Smooth muscle cell (in vitro differentiated cells): ENCODE measurements around the gene INSL3. TPM values are rescaled to one million over a fixed set of nuclear protein-coding genes. Genes with fewer than 3 reads are reported as not detected.

Source experiments
- DNase-seq: peaks from one replicate; lab custom pipeline; 2025; ENCODE audit not compliant: unreplicated experiment; lab: John Stamatoyannopoulos, UW
- H2AFZ ChIP-seq: fragments of 200-600 bp; sonication (generic); 2 replicates; pipeline ENCODE4 v1.6.0; 2016; ENCODE audit warnings: antibody characterized with exemption, low read depth, mild to moderate bottlenecking
- H3F3A ChIP-seq: fragments of 200-600 bp; sonication (generic); 2 replicates; pipeline ENCODE4 v1.6.0; 2017; ENCODE audit warnings: antibody characterized with exemption, low read depth
- H3K27ac ChIP-seq: fragments of 200-600 bp; sonication (generic); 2 replicates; pipeline ENCODE4 v1.5.1; 2016; ENCODE audit warnings: low read depth, mild to moderate bottlenecking
- H3K27me3 ChIP-seq: fragments of 200-600 bp; sonication (generic); 2 replicates; pipeline ENCODE4 v1.6.1; 2016; ENCODE audit warnings: low read depth, mild to moderate bottlenecking
- H3K36me3 ChIP-seq: fragments of 200-600 bp; sonication (generic); 2 replicates; pipeline ENCODE4 v1.5.1; 2016; ENCODE audit warnings: low read depth
- H3K4me1 ChIP-seq: fragments of 200-600 bp; sonication (generic); 2 replicates; pipeline ENCODE4 v1.5.1; 2016; ENCODE audit warnings: low read depth
- H3K4me2 ChIP-seq: fragments of 200-600 bp; sonication (generic); 2 replicates; pipeline ENCODE4 v1.6.0; 2016; ENCODE audit warnings: mild to moderate bottlenecking
- H3K4me3 ChIP-seq: fragments of 200-600 bp; sonication (generic); 2 replicates; pipeline ENCODE4 v1.5.1; 2016; ENCODE audit warnings: mild to moderate bottlenecking
- H3K79me2 ChIP-seq: fragments of 200-600 bp; sonication (generic); 2 replicates; pipeline ENCODE4 v1.6.0; 2016; ENCODE audit warnings: low read depth, mild to moderate bottlenecking
- H3K9ac ChIP-seq: fragments of 200-600 bp; sonication (generic); 2 replicates; pipeline ENCODE4 v1.6.0; 2016; ENCODE audit warnings: low read depth
- H3K9me3 ChIP-seq: fragments of 200-600 bp; sonication (generic); replicated peaks from 2 replicates; pipeline ENCODE4 v1.5.1; 2016; ENCODE audit warnings: low read depth
- H4K20me1 ChIP-seq: fragments of 200-600 bp; sonication (generic); 2 replicates; pipeline ENCODE4 v1.6.0; 2016; ENCODE audit warnings: low read depth
- WGBS: methylation state at CpG from one replicate; pipeline ENCODE4 v1.1.7; 2016; ENCODE audit warnings: low lambda C conversion rate; 5-methylcytosine and 5-hydroxymethylcytosine counted together
- polyA plus RNA-seq: library from polyadenylated mRNA; unstranded; fragments of >200 nt; fragmentation: Nextera tagmentation; extraction: Ambion mirVana; gene quantifications from 2 replicates; pipeline ENCODE4 v1.2.1, GENCODE V29; 2016
- total RNA-seq: library from RNA; depleted of rRNA; stranded (reverse); fragments of >200 nt; gene quantifications from 2 replicates; pipeline ENCODE4 v1.2.3, GENCODE V29; 2014
- TF ChIP-seq, protein P1 (sequence below): fragments of 200-600 bp; sonication (generic); IDR thresholded peaks from 2 replicates; pipeline ENCODE4 v1.5.1; 2017; ENCODE audit warnings: borderline replicate concordance, mild to moderate bottlenecking, antibody characterized with exemption; ENCODE audit not compliant: insufficient read depth, poor library complexity, severe bottlenecking

The INSL3 gene
- total and polyA plus RNA-seq, 2 experiments from 2014 or later = 0.80 to 1.1 TPM

DNA sequence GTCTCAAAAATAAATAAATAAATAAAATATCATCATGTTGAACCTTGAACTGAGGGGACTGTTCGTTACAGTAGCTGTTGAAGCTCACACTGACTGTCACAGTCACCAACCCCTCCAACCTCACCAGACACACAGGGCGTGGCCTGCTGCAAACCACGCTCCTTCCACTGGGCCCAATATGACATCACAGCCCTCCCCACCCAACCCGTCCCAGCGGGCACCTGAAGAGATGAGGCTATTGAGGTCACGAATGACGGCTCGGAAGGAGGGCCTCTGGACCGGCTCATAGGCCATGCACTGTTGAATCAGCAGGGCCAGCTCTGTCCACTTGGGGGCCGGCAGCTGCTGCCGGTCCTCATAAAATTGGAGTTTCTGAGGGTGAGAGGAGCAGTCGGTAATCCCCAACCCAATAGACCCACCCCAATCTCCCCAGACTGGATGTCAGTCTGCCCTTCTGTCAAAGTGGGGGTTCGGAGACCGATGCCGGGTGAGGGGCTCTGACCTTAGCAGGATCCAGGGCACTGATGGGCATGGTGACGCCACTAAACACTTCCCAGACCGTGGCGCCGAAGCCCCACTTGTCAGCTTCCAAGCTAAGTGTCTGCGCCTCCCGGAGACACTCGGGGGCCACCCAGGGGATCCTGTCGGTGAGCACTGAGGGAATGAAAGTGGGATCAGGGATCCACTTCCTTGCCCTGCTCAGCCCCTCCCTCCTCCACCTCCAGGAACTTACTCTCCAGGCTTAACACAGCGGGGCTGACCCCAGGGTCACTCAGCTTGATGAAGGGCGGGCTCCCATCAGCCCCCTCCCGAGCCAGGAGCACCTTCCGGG is 13.2 kb upstream of the INSL3 start:
- no peaks in the 10 kb centered on the region for H3K9me3 ChIP-seq

DNA sequence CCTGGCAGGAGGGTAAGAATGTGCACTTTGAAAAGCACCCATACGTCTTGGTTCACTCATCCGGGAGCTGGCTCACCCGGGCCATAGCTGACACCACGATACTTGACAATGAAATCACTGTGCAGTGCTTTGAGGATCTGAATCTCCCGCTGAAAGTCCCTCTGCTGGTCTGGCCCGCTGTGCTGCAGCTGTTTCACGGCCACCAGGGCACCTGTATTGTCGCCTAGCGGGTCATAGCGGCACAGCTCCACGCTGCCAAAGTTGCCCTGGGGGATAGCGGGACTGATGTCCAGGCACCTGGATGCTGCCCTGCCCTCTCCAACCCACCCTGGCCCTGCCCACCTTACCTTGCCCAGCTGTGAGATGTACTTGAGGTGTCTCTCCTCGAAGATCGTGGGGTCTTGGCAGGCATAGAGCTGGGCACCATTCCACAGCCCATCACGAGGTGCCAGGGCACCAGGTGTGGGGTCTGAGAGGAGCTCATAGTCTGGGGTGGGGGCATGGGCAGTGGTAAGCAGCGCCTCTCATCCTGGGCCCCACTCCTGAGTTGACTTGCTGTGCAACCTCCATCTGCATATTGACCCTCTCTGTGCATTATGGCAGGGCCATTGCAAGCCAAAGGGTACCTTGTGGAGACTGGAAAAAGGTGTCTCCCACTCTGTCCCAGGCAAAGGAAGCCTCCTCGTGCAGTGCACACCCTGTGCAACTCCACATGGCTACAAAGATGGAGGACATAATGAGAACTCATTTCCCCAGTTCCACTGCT is 11.3 kb upstream of the INSL3 start:
- H2AFZ ChIP-seq = no peak overlapping the region
- TF ChIP-seq, protein P1, sequence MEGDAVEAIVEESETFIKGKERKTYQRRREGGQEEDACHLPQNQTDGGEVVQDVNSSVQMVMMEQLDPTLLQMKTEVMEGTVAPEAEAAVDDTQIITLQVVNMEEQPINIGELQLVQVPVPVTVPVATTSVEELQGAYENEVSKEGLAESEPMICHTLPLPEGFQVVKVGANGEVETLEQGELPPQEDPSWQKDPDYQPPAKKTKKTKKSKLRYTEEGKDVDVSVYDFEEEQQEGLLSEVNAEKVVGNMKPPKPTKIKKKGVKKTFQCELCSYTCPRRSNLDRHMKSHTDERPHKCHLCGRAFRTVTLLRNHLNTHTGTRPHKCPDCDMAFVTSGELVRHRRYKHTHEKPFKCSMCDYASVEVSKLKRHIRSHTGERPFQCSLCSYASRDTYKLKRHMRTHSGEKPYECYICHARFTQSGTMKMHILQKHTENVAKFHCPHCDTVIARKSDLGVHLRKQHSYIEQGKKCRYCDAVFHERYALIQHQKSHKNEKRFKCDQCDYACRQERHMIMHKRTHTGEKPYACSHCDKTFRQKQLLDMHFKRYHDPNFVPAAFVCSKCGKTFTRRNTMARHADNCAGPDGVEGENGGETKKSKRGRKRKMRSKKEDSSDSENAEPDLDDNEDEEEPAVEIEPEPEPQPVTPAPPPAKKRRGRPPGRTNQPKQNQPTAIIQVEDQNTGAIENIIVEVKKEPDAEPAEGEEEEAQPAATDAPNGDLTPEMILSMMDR = no peak
- no peaks in the 10 kb centered on the region for H4K20me1 ChIP-seq
- no peak for DNase-seq
- peaks cover 4% of the 10 kb centered on the region for H3K4me1 ChIP-seq
- H3K79me2 ChIP-seq = no peaks in the 10 kb centered on the region
- no peak overlapping the region for H3K9ac ChIP-seq
- peaks cover 9% of the 10 kb centered on the region for H3K27me3 ChIP-seq
- H3K4me3 ChIP-seq = no peak overlapping the region
- H3F3A ChIP-seq = no peaks in the 10 kb centered on the region
- no peaks in the 10 kb centered on the region for H3K36me3 ChIP-seq
- 93% methylated on average over 17 of the region's 17 CpGs for WGBS
- no peak overlapping the region for H3K27ac ChIP-seq
- no peak overlapping the region for H3K4me2 ChIP-seq
- H3K9me3 ChIP-seq = no peaks in the 10 kb centered on the region

More for the DNA sequence above, 13.2 kb upstream of the INSL3 start:
- WGBS = 82% methylated on average over 24 of the region's 27 CpGs
- Histone ChIP-seq H3K9ac (no peak overlapping the region), H3K4me2 (no peak overlapping the region), H3K79me2 (no peaks in the 10 kb centered on the region), H4K20me1 (no peaks in the 10 kb centered on the region), H3F3A (no peaks in the 10 kb centered on the region), H3K4me3 (no peak overlapping the region), H3K27ac (no peak overlapping the region), H3K4me1 (peaks cover 4% of the 10 kb centered on the region), H3K27me3 (peaks cover 9% of the 10 kb centered on the region), H3K36me3 (no peaks in the 10 kb centered on the region), H2AFZ (no peak overlapping the region)
- DNase-seq = no peak
- TF ChIP-seq, protein P1 = no peak

DNA sequence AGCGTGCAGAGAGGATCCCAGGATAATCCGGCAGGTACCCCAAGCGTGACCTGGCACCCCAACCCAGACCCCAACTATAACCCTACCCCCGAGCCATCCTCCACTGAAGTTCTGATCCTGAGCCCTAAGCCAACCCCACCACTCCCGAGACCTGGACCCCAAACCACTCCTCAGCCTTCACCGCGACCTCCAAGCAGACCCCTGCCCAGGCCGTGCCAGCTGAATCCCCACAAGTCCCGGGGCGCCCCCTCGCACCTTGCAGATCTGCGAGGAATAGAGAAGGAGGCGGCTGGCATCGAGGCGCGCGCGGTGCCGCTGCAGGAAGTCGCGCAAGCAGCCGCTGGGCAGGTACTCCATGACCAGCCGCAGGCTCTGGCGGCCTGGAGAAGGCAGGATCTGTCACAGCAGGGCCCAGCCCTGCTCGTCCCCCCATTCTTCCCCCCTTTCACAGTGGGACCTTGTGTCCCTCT is 10.1 kb upstream of the INSL3 start:
- H3K9ac ChIP-seq = no peak overlapping the region
- no peaks in the 10 kb centered on the region for H4K20me1 ChIP-seq
- DNase-seq = no peak
- no peaks in the 10 kb centered on the region for H3F3A ChIP-seq
- H3K27ac ChIP-seq = no peak overlapping the region
- peaks cover 4% of the 10 kb centered on the region for H3K4me1 ChIP-seq
- no peaks in the 10 kb centered on the region for H3K9me3 ChIP-seq
- H3K36me3 ChIP-seq = no peaks in the 10 kb centered on the region
- no peak overlapping the region for H3K4me3 ChIP-seq
- H3K79me2 ChIP-seq = no peaks in the 10 kb centered on the region
- WGBS = 44% methylated on average over 25 of the region's 25 CpGs
- TF ChIP-seq, protein P1 = no peak
- no peak overlapping the region for H2AFZ ChIP-seq
- peaks cover 9% of the 10 kb centered on the region for H3K27me3 ChIP-seq
- peak overlapping the region; percentile 19 for H3K4me2 ChIP-seq
